ENCODE results near the gene C1orf105.

DNA sequence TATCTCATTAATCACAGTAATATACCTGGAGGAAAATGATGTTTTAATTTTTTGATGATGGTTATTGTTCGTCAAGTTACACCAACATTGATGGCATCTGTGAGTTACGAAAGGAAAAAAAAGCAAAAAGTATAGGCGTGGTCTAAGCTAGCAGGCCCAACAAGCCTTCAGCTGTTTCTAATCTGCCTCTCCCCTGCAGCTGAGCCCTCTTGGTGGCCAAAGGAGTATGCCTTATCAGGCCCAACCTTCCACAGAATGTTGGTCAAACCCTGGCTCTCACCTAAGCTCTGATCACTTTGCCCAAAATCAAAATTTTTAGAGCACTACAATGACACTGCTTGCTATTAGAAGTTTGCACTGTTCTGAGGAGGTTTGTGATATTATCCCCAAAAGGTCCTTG is 4.9 kb downstream of the C1orf105 start:
- TF ChIP-seq, protein P1, sequence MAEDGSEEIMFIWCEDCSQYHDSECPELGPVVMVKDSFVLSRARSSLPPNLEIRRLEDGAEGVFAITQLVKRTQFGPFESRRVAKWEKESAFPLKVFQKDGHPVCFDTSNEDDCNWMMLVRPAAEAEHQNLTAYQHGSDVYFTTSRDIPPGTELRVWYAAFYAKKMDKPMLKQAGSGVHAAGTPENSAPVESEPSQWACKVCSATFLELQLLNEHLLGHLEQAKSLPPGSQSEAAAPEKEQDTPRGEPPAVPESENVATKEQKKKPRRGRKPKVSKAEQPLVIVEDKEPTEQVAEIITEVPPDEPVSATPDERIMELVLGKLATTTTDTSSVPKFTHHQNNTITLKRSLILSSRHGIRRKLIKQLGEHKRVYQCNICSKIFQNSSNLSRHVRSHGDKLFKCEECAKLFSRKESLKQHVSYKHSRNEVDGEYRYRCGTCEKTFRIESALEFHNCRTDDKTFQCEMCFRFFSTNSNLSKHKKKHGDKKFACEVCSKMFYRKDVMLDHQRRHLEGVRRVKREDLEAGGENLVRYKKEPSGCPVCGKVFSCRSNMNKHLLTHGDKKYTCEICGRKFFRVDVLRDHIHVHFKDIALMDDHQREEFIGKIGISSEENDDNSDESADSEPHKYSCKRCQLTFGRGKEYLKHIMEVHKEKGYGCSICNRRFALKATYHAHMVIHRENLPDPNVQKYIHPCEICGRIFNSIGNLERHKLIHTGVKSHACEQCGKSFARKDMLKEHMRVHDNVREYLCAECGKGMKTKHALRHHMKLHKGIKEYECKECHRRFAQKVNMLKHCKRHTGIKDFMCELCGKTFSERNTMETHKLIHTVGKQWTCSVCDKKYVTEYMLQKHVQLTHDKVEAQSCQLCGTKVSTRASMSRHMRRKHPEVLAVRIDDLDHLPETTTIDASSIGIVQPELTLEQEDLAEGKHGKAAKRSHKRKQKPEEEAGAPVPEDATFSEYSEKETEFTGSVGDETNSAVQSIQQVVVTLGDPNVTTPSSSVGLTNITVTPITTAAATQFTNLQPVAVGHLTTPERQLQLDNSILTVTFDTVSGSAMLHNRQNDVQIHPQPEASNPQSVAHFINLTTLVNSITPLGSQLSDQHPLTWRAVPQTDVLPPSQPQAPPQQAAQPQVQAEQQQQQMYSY (CRISPR knock-in tag; IDR thresholded peaks at IDR 0.05), result no peak
- no peak for TF ChIP-seq AFF4 (CRISPR knock-in tag; IDR thresholded peaks at IDR 0.05; ENCODE audit: borderline replicate concordance)
